SK-N-MC (cell line): ENCODE measurements around the gene ACER3.

Source experiments
- DNase-seq: peaks from one replicate; pipeline ENCODE4 v3.0.0-alpha.2; 2011; ENCODE audit warnings: low read depth, low spot score
- H3K27ac ChIP-seq: fragments of 200-600 bp; sonication (generic); 2 replicates; pipeline ENCODE4 v1.5.1; 2016; ENCODE audit warnings: mixed run types
- H3K36me3 ChIP-seq: fragments of 200-600 bp; sonication (generic); 2 replicates; pipeline ENCODE4 v1.6.1; 2017; ENCODE audit warnings: antibody characterized with exemption, low read length, mixed read lengths; ENCODE audit not compliant: insufficient read depth
- H3K4me3 ChIP-seq: fragments of 200-600 bp; sonication (generic); 2 replicates; pipeline ENCODE4 v1.5.1; 2016
- H3K9ac ChIP-seq: fragments of 200-600 bp; sonication (generic); 2 replicates; pipeline ENCODE4 v1.8.0; 2017; ENCODE audit warnings: mixed run types, mixed read lengths; ENCODE audit not compliant: insufficient read length
- H3K9me3 ChIP-seq: fragments of 200-600 bp; sonication (generic); 2 replicates; pipeline ENCODE4 v1.6.1; 2017; ENCODE audit warnings: low read depth, mild to moderate bottlenecking, antibody characterized with exemption, low read length, moderate library complexity, mixed read lengths
- EZH2 ChIP-seq: fragments of 200-600 bp; sonication (generic); IDR thresholded peaks from one replicate; pipeline ENCODE4 v1.6.1; 2017; ENCODE audit warnings: antibody characterized with exemption
- FOXP2 ChIP-seq: optimal IDR thresholded peaks from 2 replicates; pipeline ENCODE3; 2011; ENCODE audit warnings: mild to moderate bottlenecking, moderate library complexity; ENCODE audit not compliant: insufficient read depth; ENCODE audit errors: extremely low read length, control extremely low read depth
- POLR2AphosphoS5 ChIP-seq: IDR thresholded peaks from 2 replicates; pipeline ENCODE4 v1.6.1; 2012; ENCODE audit warnings: mild to moderate bottlenecking, low read depth, low read length, borderline replicate concordance

ACER3 gene

GRCh38 chr11:76927160-76927559 lies 66.4 kb downstream of the ACER3 start:
- Histone ChIP-seq H3K4me3 (no peak overlapping the region), H3K36me3 (no peaks in the 10 kb centered on the region), H3K9me3 (no peaks in the 10 kb centered on the region), H3K9ac (no peak overlapping the region), H3K27ac (no peak overlapping the region)
- TF ChIP-seq POLR2AphosphoS5, result no peak
- TF ChIP-seq EZH2, result no peak
- no peak for TF ChIP-seq FOXP2
- no peak for DNase-seq

- peaks cover 8% of the 10 kb centered on the region for H3K36me3 ChIP-seq
- H3K27ac ChIP-seq, result no peak overlapping the region
- H3K9me3 ChIP-seq, result 0 out of 2 replicates have a peak, but pooled peaks cover 5% of the 10 kb centered on the region
- no peak overlapping the region for H3K4me3 ChIP-seq
- no peak for DNase-seq
- no peak overlapping the region for H3K9ac ChIP-seq
- TF ChIP-seq FOXP2, result no peak
- no peak for TF ChIP-seq EZH2
- no peak for TF ChIP-seq POLR2AphosphoS5
Measured at GRCh38 chr11:76935042-76935441, 74.3 kb downstream of the ACER3 start.

GRCh38 chr11:76939219-76939631 lies 78.5 kb downstream of the ACER3 start:
- TF ChIP-seq EZH2 (no peak), FOXP2 (no peak), POLR2AphosphoS5 (no peak)
- H3K4me3 ChIP-seq, result no peak overlapping the region
- H3K36me3 ChIP-seq, result peaks cover 4% of the 10 kb centered on the region; the same call in 1 of the 2 replicates
- DNase-seq, result no peak
- H3K9ac ChIP-seq, result no peak overlapping the region
- no peak overlapping the region for H3K27ac ChIP-seq
- 0 out of 2 replicates have a peak, but pooled peaks cover 5% of the 10 kb centered on the region for H3K9me3 ChIP-seq

GRCh38 chr11:76944225-76944624 lies 83.5 kb downstream of the ACER3 start:
- no peak for DNase-seq
- Histone ChIP-seq H3K4me3 (no peak overlapping the region), H3K9ac (no peak overlapping the region), H3K9me3 (peaks cover 4% of the 10 kb centered on the region), H3K36me3 (no peaks in the 10 kb centered on the region), H3K27ac (no peak overlapping the region)
- TF ChIP-seq EZH2, result no peak
- no peak for TF ChIP-seq POLR2AphosphoS5
- TF ChIP-seq FOXP2, result no peak

GRCh38 chr11:76946223-76946622 lies 85.5 kb downstream of the ACER3 start:
- Histone ChIP-seq H3K4me3 (no peak overlapping the region), H3K9me3 (peaks cover 4% of the 10 kb centered on the region), H3K27ac (no peak overlapping the region), H3K36me3 (no peaks in the 10 kb centered on the region), H3K9ac (no peak overlapping the region)
- no peak for TF ChIP-seq FOXP2
- no peak for TF ChIP-seq POLR2AphosphoS5
- TF ChIP-seq EZH2, result no peak
- no peak for DNase-seq

- H3K4me3 ChIP-seq, result no peak overlapping the region
- TF ChIP-seq POLR2AphosphoS5, result no peak
- no peak for TF ChIP-seq EZH2
- TF ChIP-seq FOXP2, result no peak
- DNase-seq, result no peak
- H3K27ac ChIP-seq, result no peak overlapping the region
- H3K9ac ChIP-seq, result no peak overlapping the region
- peaks cover 4% of the 10 kb centered on the region for H3K9me3 ChIP-seq
- no peaks in the 10 kb centered on the region for H3K36me3 ChIP-seq
Measured at GRCh38 chr11:76947190-76947589, 86.5 kb downstream of the ACER3 start.

- DNase-seq, result no peak
- no peak overlapping the region for H3K4me3 ChIP-seq
- TF ChIP-seq FOXP2 (no peak), EZH2 (no peak), POLR2AphosphoS5 (no peak)
- no peaks in the 10 kb centered on the region for H3K36me3 ChIP-seq
- H3K9me3 ChIP-seq, result peaks cover 4% of the 10 kb centered on the region
- H3K27ac ChIP-seq, result no peak overlapping the region
- H3K9ac ChIP-seq, result no peak overlapping the region
Measured at GRCh38 chr11:76947800-76948199, 87.1 kb downstream of the ACER3 start.

GRCh38 chr11:76955459-76956114 lies 94.9 kb downstream of the ACER3 start:
- Histone ChIP-seq H3K27ac (no peak overlapping the region), H3K9me3 (no peaks in the 10 kb centered on the region), H3K36me3 (no peaks in the 10 kb centered on the region), H3K4me3 (no peak overlapping the region), H3K9ac (no peak overlapping the region)
- no peak for TF ChIP-seq EZH2
- no peak for TF ChIP-seq POLR2AphosphoS5
- TF ChIP-seq FOXP2, result no peak
- no peak for DNase-seq
